MG63 (cell line): ENCODE results near the gene UGP2. TPM values are rescaled to one million over a fixed set of nuclear protein-coding genes. Genes with fewer than 3 reads are reported as not detected.

ENCODE experiments used
- DNase-seq: peaks from one replicate; pipeline ENCODE4 v3.0.0-alpha.2; 2020
- H3K27me3 ChIP-seq: fragments of 250-450 bp; sonication (Bioruptor Pico); 2 replicates; pipeline ENCODE4 v1.5.1; 2020; ENCODE audit warnings: mild to moderate bottlenecking, moderate library complexity
- H3K36me3 ChIP-seq: fragments of 250-450 bp; sonication (Bioruptor Pico); 2 replicates; pipeline ENCODE4 v1.5.1; 2020; ENCODE audit warnings: mild to moderate bottlenecking, moderate library complexity
- H3K4me3 ChIP-seq: fragments of 250-450 bp; sonication (Bioruptor Pico); 2 replicates; pipeline ENCODE4 v1.5.1; 2020; ENCODE audit warnings: mild to moderate bottlenecking, moderate library complexity
- H3K9me3 ChIP-seq: fragments of 250-450 bp; sonication (Bioruptor Pico); 2 replicates; pipeline ENCODE4 v1.5.1; 2020; ENCODE audit warnings: mild to moderate bottlenecking, moderate library complexity
- total RNA-seq: library from RNA; depleted of rRNA; stranded (reverse); fragments of >200 nt; shearing (Covaris generic); gene quantifications from 2 replicates; pipeline ENCODE4 v1.2.3, GENCODE V29; 2014; ENCODE audit warnings: low replicate concordance

UGP2 gene
- total RNA-seq, 1 experiment from 2014 or later, result 31.2 TPM

GRCh38 chr2:63850649-63851048 lies 9.0 kb downstream of the UGP2 start:
- no peaks in the 10 kb centered on the region for H3K9me3 ChIP-seq
- H3K36me3 ChIP-seq, result peaks cover 3% of the 10 kb centered on the region; the same call in 1 of the 2 replicates
- DNase-seq, result no peak
- H3K27me3 ChIP-seq, result no peaks in the 10 kb centered on the region
- no peak overlapping the region for H3K4me3 ChIP-seq

- H3K27me3 ChIP-seq, result no peaks in the 10 kb centered on the region
- no peak overlapping the region for H3K4me3 ChIP-seq
- H3K36me3 ChIP-seq, result peaks cover 11% of the 10 kb centered on the region
- H3K9me3 ChIP-seq, result no peaks in the 10 kb centered on the region; the same call in 1 of the 2 replicates
- DNase-seq, result no peak
Measured at GRCh38 chr2:63851691-63852311, 10.1 kb downstream of the UGP2 start.

- peaks cover 24% of the 10 kb centered on the region for H3K36me3 ChIP-seq
- H3K4me3 ChIP-seq, result no peak overlapping the region
- no peaks in the 10 kb centered on the region; the same call in 1 of the 2 replicates for H3K9me3 ChIP-seq
- no peaks in the 10 kb centered on the region for H3K27me3 ChIP-seq
- DNase-seq, result no peak
Measured at GRCh38 chr2:63853527-63854310, 12.0 kb downstream of the UGP2 start.

GRCh38 chr2:63855418-63856302 lies 14.0 kb downstream of the UGP2 start:
- Histone ChIP-seq H3K27me3 (no peaks in the 10 kb centered on the region), H3K36me3 (peaks cover 35% of the 10 kb centered on the region), H3K9me3 (no peaks in the 10 kb centered on the region; the same call in 1 of the 2 replicates), H3K4me3 (no peak overlapping the region)
- no peak for DNase-seq

- Histone ChIP-seq H3K27me3 (no peaks in the 10 kb centered on the region), H3K4me3 (no peak overlapping the region), H3K36me3 (peaks cover 35% of the 10 kb centered on the region), H3K9me3 (no peaks in the 10 kb centered on the region; the same call in 1 of the 2 replicates)
- no peak for DNase-seq
Measured at GRCh38 chr2:63856303-63856603, 14.6 kb downstream of the UGP2 start.

- no peak overlapping the region for H3K4me3 ChIP-seq
- no peak for DNase-seq
- H3K27me3 ChIP-seq, result no peaks in the 10 kb centered on the region
- no peaks in the 10 kb centered on the region; the same call in 1 of the 2 replicates for H3K9me3 ChIP-seq
- H3K36me3 ChIP-seq, result peaks cover 43% of the 10 kb centered on the region
Measured at GRCh38 chr2:63858291-63858690, 16.6 kb downstream of the UGP2 start.

GRCh38 chr2:63861220-63861822 lies 19.6 kb downstream of the UGP2 start:
- no peaks in the 10 kb centered on the region for H3K27me3 ChIP-seq
- no peak for DNase-seq
- H3K36me3 ChIP-seq, result peaks cover 43% of the 10 kb centered on the region
- H3K4me3 ChIP-seq, result no peak overlapping the region
- no peaks in the 10 kb centered on the region; the same call in 1 of the 2 replicates for H3K9me3 ChIP-seq

GRCh38 chr2:63862806-63863205 lies 21.1 kb downstream of the UGP2 start:
- Histone ChIP-seq H3K4me3 (no peak overlapping the region), H3K36me3 (peaks cover 31% of the 10 kb centered on the region), H3K27me3 (no peaks in the 10 kb centered on the region), H3K9me3 (no peaks in the 10 kb centered on the region)
- no peak for DNase-seq

- no peak for DNase-seq
- Histone ChIP-seq H3K36me3 (peaks cover 23% of the 10 kb centered on the region), H3K4me3 (no peak overlapping the region), H3K9me3 (no peaks in the 10 kb centered on the region), H3K27me3 (no peaks in the 10 kb centered on the region)
Measured at GRCh38 chr2:63863707-63864106, 22.0 kb downstream of the UGP2 start.

GRCh38 chr2:63865159-63865799 lies 23.6 kb downstream of the UGP2 start:
- H3K36me3 ChIP-seq, result peaks cover 13% of the 10 kb centered on the region
- H3K9me3 ChIP-seq, result no peaks in the 10 kb centered on the region
- DNase-seq, result no peak
- H3K27me3 ChIP-seq, result no peaks in the 10 kb centered on the region
- no peak overlapping the region for H3K4me3 ChIP-seq

GRCh38 chr2:63866009-63866709 lies 24.5 kb downstream of the UGP2 start:
- Histone ChIP-seq H3K9me3 (no peaks in the 10 kb centered on the region), H3K36me3 (peaks cover 12% of the 10 kb centered on the region)
- no peak for DNase-seq

GRCh38 chr2:63870679-63871078 lies 29.0 kb downstream of the UGP2 start:
- no peak overlapping the region for H3K4me3 ChIP-seq
- no peaks in the 10 kb centered on the region for H3K27me3 ChIP-seq
- no peak for DNase-seq
- H3K36me3 ChIP-seq, result peaks cover 25% of the 10 kb centered on the region
- H3K9me3 ChIP-seq, result peaks cover 3% of the 10 kb centered on the region; the same call in 1 of the 2 replicates

More at GRCh38 chr2:63866009-63866709, 24.5 kb downstream of the UGP2 start:
- no peaks in the 10 kb centered on the region for H3K27me3 ChIP-seq
- no peak overlapping the region for H3K4me3 ChIP-seq

GRCh38 chr2:63871864-63872263 lies 30.2 kb downstream of the UGP2 start:
- Histone ChIP-seq H3K9me3 (peaks cover 3% of the 10 kb centered on the region; the same call in 1 of the 2 replicates), H3K36me3 (peaks cover 28% of the 10 kb centered on the region), H3K4me3 (no peak overlapping the region), H3K27me3 (no peaks in the 10 kb centered on the region)
- no peak for DNase-seq

- Histone ChIP-seq H3K36me3 (peaks cover 28% of the 10 kb centered on the region), H3K4me3 (no peak overlapping the region), H3K27me3 (no peaks in the 10 kb centered on the region), H3K9me3 (peaks cover 3% of the 10 kb centered on the region; the same call in 1 of the 2 replicates)
- DNase-seq, result no peak
Measured at GRCh38 chr2:63872571-63873328, 31.1 kb downstream of the UGP2 start.
